Measurements from ENCODE around the gene IL36RN. TPM values are rescaled to one million over a fixed set of nuclear protein-coding genes. Genes with fewer than 3 reads are reported as not detected.

IL36RN gene
- total RNA-seq, 2 experiments from 2014 or later: not detected

DNA sequence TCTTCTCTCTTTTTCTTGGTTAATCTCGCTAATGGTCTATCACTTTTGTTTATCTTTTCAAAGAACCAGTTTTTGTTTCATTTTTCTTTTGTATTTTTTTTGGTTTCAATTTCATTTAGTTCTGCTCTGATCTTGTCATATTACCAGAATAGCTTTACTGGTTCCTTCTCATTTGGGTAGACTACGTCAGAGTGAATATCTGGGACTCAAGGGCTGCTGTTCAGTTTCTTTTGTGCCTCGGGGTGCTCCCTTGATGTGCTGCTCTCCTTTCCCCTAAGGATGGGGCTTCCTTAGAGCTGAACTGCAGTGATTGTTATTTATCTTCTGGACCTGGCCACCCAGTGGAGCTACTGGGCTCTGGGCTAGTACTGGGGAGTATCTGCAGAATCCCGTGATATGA is 39.0 kb downstream of the IL36RN start:
- H3K9me3 ChIP-seq (ENCODE audit: low read length): no peaks in the 10 kb centered on the region

DNA sequence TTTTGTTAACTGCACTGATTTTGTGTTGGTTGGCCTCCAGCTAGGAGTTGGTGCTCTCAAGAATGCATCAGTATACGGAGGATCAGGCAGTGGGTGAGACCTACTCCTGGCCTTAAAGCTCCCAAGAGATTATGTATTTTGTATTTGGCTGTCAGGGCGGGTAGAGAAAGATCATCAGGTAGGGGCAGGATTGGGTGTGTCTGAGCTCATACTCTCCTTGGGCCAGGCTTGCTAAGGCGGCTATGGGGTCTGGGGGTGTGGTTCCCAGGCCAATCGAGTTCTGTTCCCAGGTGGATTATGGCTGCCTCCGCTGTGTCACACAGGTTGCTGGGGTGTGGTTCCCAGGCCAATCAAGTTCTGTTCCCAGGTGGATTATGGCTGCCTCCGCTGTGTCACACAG is 39.5 kb downstream of the IL36RN start:
- ChIA-PET CTCF (ENCODE audit: unreplicated experiment) (no interaction called here), POLR2A (interaction anchor here (1.2 kb wide), 1 partner anchor 19 kb away, joined by 3 read pairs; no protein-coding TSS in a partner anchor)
- intact Hi-C loops (cut with micrococcal nuclease; ENCODE audit: unreplicated experiment): no loop called here
- Histone ChIP-seq H3K4me1 (ENCODE audit: insufficient read depth, low read length, poor library complexity, severe bottlenecking) (no peaks in the 10 kb centered on the region), H3K4me2 (ENCODE audit: low read length) (no peak overlapping the region), H3K9me3 (ENCODE audit: low read length) (no peaks in the 10 kb centered on the region), H3K27ac (ENCODE audit: low read depth, low read length, poor library complexity, severe bottlenecking) (no peak overlapping the region), H2AFZ (ENCODE audit: low read length) (no peak overlapping the region), H3K4me3 (ENCODE audit: low read depth, low read length, poor library complexity, severe bottlenecking) (no peak overlapping the region), H4K20me1 (ENCODE audit: insufficient read depth, low read length) (no peaks in the 10 kb centered on the region), H3K36me3 (ENCODE audit: insufficient read depth, low read length) (no peaks in the 10 kb centered on the region), H3K79me2 (ENCODE audit: insufficient read depth, low read depth, low read length) (no peaks in the 10 kb centered on the region), H3K9me2 (ENCODE audit: insufficient read depth, low read length) (no peaks in the 10 kb centered on the region)
- DNase-seq (ENCODE audit: low spot score): no peak
- TF ChIP-seq EZH2phosphoT487 (IDR thresholded peaks at IDR 0.05; ENCODE audit: borderline replicate concordance, low read depth, low read length): no peak
- TF ChIP-seq, protein P1, sequence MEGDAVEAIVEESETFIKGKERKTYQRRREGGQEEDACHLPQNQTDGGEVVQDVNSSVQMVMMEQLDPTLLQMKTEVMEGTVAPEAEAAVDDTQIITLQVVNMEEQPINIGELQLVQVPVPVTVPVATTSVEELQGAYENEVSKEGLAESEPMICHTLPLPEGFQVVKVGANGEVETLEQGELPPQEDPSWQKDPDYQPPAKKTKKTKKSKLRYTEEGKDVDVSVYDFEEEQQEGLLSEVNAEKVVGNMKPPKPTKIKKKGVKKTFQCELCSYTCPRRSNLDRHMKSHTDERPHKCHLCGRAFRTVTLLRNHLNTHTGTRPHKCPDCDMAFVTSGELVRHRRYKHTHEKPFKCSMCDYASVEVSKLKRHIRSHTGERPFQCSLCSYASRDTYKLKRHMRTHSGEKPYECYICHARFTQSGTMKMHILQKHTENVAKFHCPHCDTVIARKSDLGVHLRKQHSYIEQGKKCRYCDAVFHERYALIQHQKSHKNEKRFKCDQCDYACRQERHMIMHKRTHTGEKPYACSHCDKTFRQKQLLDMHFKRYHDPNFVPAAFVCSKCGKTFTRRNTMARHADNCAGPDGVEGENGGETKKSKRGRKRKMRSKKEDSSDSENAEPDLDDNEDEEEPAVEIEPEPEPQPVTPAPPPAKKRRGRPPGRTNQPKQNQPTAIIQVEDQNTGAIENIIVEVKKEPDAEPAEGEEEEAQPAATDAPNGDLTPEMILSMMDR (conservative IDR thresholded peaks at IDR 0.05; ENCODE audit: low read length): no peak
- BruUV-seq (replicated peaks): no TSS peak

More for the DNA sequence above, 39.0 kb downstream of the IL36RN start:
- intact Hi-C loops (cut with micrococcal nuclease; ENCODE audit: unreplicated experiment): no loop called here
- no TSS peak for BruUV-seq (replicated peaks)
- ChIA-PET CTCF (ENCODE audit: unreplicated experiment) (no interaction called here), POLR2A (interaction anchor here (1.2 kb wide), 1 partner anchor 18 kb away, joined by 3 read pairs; no protein-coding TSS in a partner anchor)
- no peaks in the 10 kb centered on the region for H3K79me2 ChIP-seq (ENCODE audit: insufficient read depth, low read depth, low read length)
- DNase-seq (ENCODE audit: low spot score): no peak
- TF ChIP-seq, protein P1 (conservative IDR thresholded peaks at IDR 0.05; ENCODE audit: low read length): no peak
- no peak for TF ChIP-seq EZH2phosphoT487 (IDR thresholded peaks at IDR 0.05; ENCODE audit: borderline replicate concordance, low read depth, low read length)
- no peaks in the 10 kb centered on the region for H4K20me1 ChIP-seq (ENCODE audit: insufficient read depth, low read length)
- H3K9me2 ChIP-seq (ENCODE audit: insufficient read depth, low read length): no peaks in the 10 kb centered on the region
- no peak overlapping the region for H3K27ac ChIP-seq (ENCODE audit: low read depth, low read length, poor library complexity, severe bottlenecking)
- H3K36me3 ChIP-seq (ENCODE audit: insufficient read depth, low read length): no peaks in the 10 kb centered on the region
- no peak overlapping the region for H3K4me3 ChIP-seq (ENCODE audit: low read depth, low read length, poor library complexity, severe bottlenecking)
- H2AFZ ChIP-seq (ENCODE audit: low read length): no peak overlapping the region
- H3K4me1 ChIP-seq (ENCODE audit: insufficient read depth, low read length, poor library complexity, severe bottlenecking): no peaks in the 10 kb centered on the region
- no peak overlapping the region for H3K4me2 ChIP-seq (ENCODE audit: low read length)

DNA sequence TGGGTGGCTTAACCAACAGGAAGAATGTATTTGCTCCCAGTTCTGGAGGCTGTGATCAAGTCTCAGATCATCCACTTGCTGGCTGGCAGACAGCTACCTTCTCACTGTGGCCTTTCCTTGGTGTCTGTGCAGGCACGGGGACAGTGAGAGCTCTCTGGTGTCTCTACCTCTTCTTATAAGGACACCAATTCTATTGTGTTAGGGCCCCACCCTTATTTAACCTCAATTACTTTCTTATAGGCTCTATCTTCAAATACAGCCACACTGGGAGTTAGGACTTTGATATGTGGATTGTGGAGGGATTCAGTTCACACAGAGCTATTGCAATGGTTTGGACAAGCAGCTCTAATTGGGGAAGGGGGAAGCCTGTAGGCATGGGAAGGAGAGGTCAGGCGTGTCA is 43.1 kb downstream of the IL36RN start:
- TF ChIP-seq EZH2phosphoT487 (IDR thresholded peaks at IDR 0.05; ENCODE audit: borderline replicate concordance, low read depth, low read length): no peak
- TF ChIP-seq, protein P1 (conservative IDR thresholded peaks at IDR 0.05; ENCODE audit: low read length): no peak
- H3K4me2 ChIP-seq (ENCODE audit: low read length): no peak overlapping the region
- H3K36me3 ChIP-seq (ENCODE audit: insufficient read depth, low read length): no peaks in the 10 kb centered on the region
- H3K4me1 ChIP-seq (ENCODE audit: insufficient read depth, low read length, poor library complexity, severe bottlenecking): no peaks in the 10 kb centered on the region
- no peaks in the 10 kb centered on the region for H3K79me2 ChIP-seq (ENCODE audit: insufficient read depth, low read depth, low read length)
- intact Hi-C loops (cut with micrococcal nuclease; ENCODE audit: unreplicated experiment): no loop called here
- DNase-seq (ENCODE audit: low spot score): no peak
- BruUV-seq (replicated peaks): no TSS peak
- ChIA-PET POLR2A (no interaction called here), CTCF (ENCODE audit: unreplicated experiment) (no interaction called here)
- no peak overlapping the region for H3K27ac ChIP-seq (ENCODE audit: low read depth, low read length, poor library complexity, severe bottlenecking)
- no peak overlapping the region for H3K4me3 ChIP-seq (ENCODE audit: low read depth, low read length, poor library complexity, severe bottlenecking)
- no peak overlapping the region for H2AFZ ChIP-seq (ENCODE audit: low read length)
- H3K9me3 ChIP-seq (ENCODE audit: low read length): no peaks in the 10 kb centered on the region
- H4K20me1 ChIP-seq (ENCODE audit: insufficient read depth, low read length): no peaks in the 10 kb centered on the region
- no peaks in the 10 kb centered on the region for H3K9me2 ChIP-seq (ENCODE audit: insufficient read depth, low read length)

All from OCI-LY7 (cell line).